ENCODE measurements around the gene CLRN2.

The CLRN2 gene

DNA sequence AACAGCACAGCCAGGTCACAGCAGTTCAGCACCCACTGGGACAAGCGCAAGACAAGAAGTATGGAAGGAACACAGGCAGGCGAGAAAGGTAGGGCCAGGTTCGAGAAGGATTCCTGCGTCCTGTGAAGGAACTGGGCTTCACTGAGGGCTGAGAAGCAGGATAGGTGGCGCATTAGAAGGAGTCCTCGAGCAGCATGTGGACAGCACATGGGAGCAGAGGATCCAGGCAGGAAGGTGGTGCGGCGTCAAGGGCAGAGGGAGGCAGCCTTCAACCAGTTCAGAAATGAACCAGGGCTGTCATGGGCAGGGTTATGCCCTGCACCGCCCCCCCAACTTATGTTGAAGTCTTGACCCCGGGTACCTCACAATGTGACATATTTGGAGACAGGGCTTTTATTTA lies 31.3 kb downstream of the CLRN2 start:
- TF ChIP-seq, protein P1, sequence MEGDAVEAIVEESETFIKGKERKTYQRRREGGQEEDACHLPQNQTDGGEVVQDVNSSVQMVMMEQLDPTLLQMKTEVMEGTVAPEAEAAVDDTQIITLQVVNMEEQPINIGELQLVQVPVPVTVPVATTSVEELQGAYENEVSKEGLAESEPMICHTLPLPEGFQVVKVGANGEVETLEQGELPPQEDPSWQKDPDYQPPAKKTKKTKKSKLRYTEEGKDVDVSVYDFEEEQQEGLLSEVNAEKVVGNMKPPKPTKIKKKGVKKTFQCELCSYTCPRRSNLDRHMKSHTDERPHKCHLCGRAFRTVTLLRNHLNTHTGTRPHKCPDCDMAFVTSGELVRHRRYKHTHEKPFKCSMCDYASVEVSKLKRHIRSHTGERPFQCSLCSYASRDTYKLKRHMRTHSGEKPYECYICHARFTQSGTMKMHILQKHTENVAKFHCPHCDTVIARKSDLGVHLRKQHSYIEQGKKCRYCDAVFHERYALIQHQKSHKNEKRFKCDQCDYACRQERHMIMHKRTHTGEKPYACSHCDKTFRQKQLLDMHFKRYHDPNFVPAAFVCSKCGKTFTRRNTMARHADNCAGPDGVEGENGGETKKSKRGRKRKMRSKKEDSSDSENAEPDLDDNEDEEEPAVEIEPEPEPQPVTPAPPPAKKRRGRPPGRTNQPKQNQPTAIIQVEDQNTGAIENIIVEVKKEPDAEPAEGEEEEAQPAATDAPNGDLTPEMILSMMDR (conservative IDR thresholded peaks at IDR 0.05; ENCODE audit: low read depth, low read length): no peak
- no peaks in the 10 kb centered on the region for H3K79me2 ChIP-seq (ENCODE audit: insufficient read depth, low read depth)
- H3K4me3 ChIP-seq (IDR thresholded peaks at IDR 0.05; ENCODE audit: insufficient read depth, low read depth, low read length): no peak overlapping the region

GRCh38 chr4:17546678-17547077 lies 31.7 kb downstream of the CLRN2 start:
- H3K27ac ChIP-seq: no peak overlapping the region
- H3K36me3 ChIP-seq (ENCODE audit: insufficient read depth): no peaks in the 10 kb centered on the region
- TF ChIP-seq, protein P1 (conservative IDR thresholded peaks at IDR 0.05; ENCODE audit: low read depth, low read length): no peak
- peaks cover 21% of the 10 kb centered on the region for H3K4me1 ChIP-seq (ENCODE audit: low read depth, poor library complexity, severe bottlenecking)
- no peaks in the 10 kb centered on the region for H3K79me2 ChIP-seq (ENCODE audit: insufficient read depth, low read depth)
- no peaks in the 10 kb centered on the region for H4K20me1 ChIP-seq (ENCODE audit: insufficient read depth)
- no peak overlapping the region for H3K9ac ChIP-seq
- H3K4me3 ChIP-seq (IDR thresholded peaks at IDR 0.05; ENCODE audit: insufficient read depth, low read depth, low read length): no peak overlapping the region
- no peak overlapping the region for H3K4me2 ChIP-seq
- H3K27me3 ChIP-seq (ENCODE audit: insufficient read depth, low read depth): no peaks in the 10 kb centered on the region
- H2AFZ ChIP-seq (ENCODE audit: low read depth): no peak overlapping the region

More for the DNA sequence above, 31.3 kb downstream of the CLRN2 start:
- Histone ChIP-seq H3K27me3 (ENCODE audit: insufficient read depth, low read depth) (no peaks in the 10 kb centered on the region), H2AFZ (ENCODE audit: low read depth) (no peak overlapping the region), H3K4me1 (ENCODE audit: low read depth, poor library complexity, severe bottlenecking) (peaks cover 16% of the 10 kb centered on the region), H3K4me2 (no peak overlapping the region), H3K27ac (no peak overlapping the region), H3K36me3 (ENCODE audit: insufficient read depth) (no peaks in the 10 kb centered on the region), H4K20me1 (ENCODE audit: insufficient read depth) (no peaks in the 10 kb centered on the region), H3K9ac (no peak overlapping the region)

DNA sequence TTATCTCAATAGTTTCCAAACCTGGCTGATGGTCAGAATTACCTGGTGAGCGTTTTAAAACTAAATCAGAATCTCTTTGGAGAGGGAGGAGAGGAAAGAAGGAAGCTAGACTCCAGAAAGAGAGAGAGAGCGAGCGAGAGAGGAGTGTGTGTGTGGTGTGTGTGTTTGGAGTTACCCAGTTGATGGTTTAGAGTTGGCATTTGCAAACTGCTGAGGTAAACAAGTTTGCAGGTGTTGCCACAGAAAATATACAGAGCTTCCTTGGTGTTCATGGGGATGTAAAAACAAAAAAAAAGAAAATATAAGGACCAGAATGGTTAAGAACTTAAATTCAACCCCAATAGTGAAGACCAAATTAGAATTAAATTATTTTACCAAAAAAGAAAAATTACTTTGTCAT lies 35.6 kb downstream of the CLRN2 start:
- no peak overlapping the region; the same call in 1 of the 2 replicates for H2AFZ ChIP-seq (ENCODE audit: low read depth)
- TF ChIP-seq, protein P1 (conservative IDR thresholded peaks at IDR 0.05; ENCODE audit: low read depth, low read length): no peak

GRCh38 chr4:17552427-17552826 lies 37.5 kb downstream of the CLRN2 start:
- no peaks in the 10 kb centered on the region for H4K20me1 ChIP-seq (ENCODE audit: insufficient read depth)
- TF ChIP-seq, protein P1 (conservative IDR thresholded peaks at IDR 0.05; ENCODE audit: low read depth, low read length): no peak

More for the DNA sequence above, 35.6 kb downstream of the CLRN2 start:
- H3K36me3 ChIP-seq (ENCODE audit: insufficient read depth): no peaks in the 10 kb centered on the region
- no peaks in the 10 kb centered on the region for H4K20me1 ChIP-seq (ENCODE audit: insufficient read depth)
- H3K27me3 ChIP-seq (ENCODE audit: insufficient read depth, low read depth): no peaks in the 10 kb centered on the region
- no peak overlapping the region for H3K27ac ChIP-seq
- H3K79me2 ChIP-seq (ENCODE audit: insufficient read depth, low read depth): no peaks in the 10 kb centered on the region
- peak overlapping the region; percentile 36 for H3K4me2 ChIP-seq
- H3K4me3 ChIP-seq (IDR thresholded peaks at IDR 0.05; ENCODE audit: insufficient read depth, low read depth, low read length): no peak overlapping the region
- peaks cover 42% of the 10 kb centered on the region for H3K4me1 ChIP-seq (ENCODE audit: low read depth, poor library complexity, severe bottlenecking)
- no peak overlapping the region for H3K9ac ChIP-seq

More at GRCh38 chr4:17552427-17552826, 37.5 kb downstream of the CLRN2 start:
- Histone ChIP-seq H3K4me3 (IDR thresholded peaks at IDR 0.05; ENCODE audit: insufficient read depth, low read depth, low read length) (no peak overlapping the region), H3K4me2 (peak overlapping the region; percentile 61), H3K79me2 (ENCODE audit: insufficient read depth, low read depth) (no peaks in the 10 kb centered on the region), H2AFZ (ENCODE audit: low read depth) (no peak overlapping the region; the same call in 1 of the 2 replicates), H3K36me3 (ENCODE audit: insufficient read depth) (no peaks in the 10 kb centered on the region), H3K4me1 (ENCODE audit: low read depth, poor library complexity, severe bottlenecking) (peaks cover 51% of the 10 kb centered on the region), H3K27ac (peak overlapping the region; percentile 70), H3K27me3 (ENCODE audit: insufficient read depth, low read depth) (no peaks in the 10 kb centered on the region), H3K9ac (no peak overlapping the region)

Measured in KMS-11 (cell line).